K562 (cell line): Measurements from ENCODE around the gene UBE2I. TPM values are rescaled to one million over a fixed set of nuclear protein-coding genes. Genes with fewer than 3 reads are reported as not detected.

Source experiments
- ATF7 ChIP-seq: fragments of 450-650 bp; IDR thresholded peaks from 2 replicates; pipeline ENCODE4 v1.7.1; 2014; ENCODE audit warnings: mild to moderate bottlenecking, moderate library complexity
- BCOR ChIP-seq: fragments of 450-650 bp; IDR thresholded peaks from 2 replicates; pipeline ENCODE4 v1.6.1; 2016
- BHLHE40 ChIP-seq: IDR thresholded peaks from 2 replicates; pipeline ENCODE4 v1.6.1; 2011; ENCODE audit warnings: low read length, improper control_type of control experiment
- CBFA2T3 ChIP-seq: fragments of 450-650 bp; IDR thresholded peaks from 2 replicates; pipeline ENCODE4 v1.6.1; 2017
- CREBBP ChIP-seq: IDR thresholded peaks from one replicate; pipeline ENCODE4 v1.6.1; 2012; ENCODE audit warnings: low read depth, mild to moderate bottlenecking, control low read depth, inconsistent platforms, low read length
- DEAF1 ChIP-seq: fragments of 450-650 bp; formaldehyde crosslinking; IDR thresholded peaks from 2 replicates; pipeline ENCODE4 v1.4.0; 2020; ENCODE audit warnings: mild to moderate bottlenecking, moderate library complexity
- EP300 ChIP-seq: IDR thresholded peaks from 2 replicates; pipeline ENCODE4 v1.6.1; 2012; ENCODE audit warnings: low read length, improper control_type of control experiment
- KLF16 ChIP-seq: IDR thresholded peaks from 2 replicates; pipeline ENCODE4 v1.6.1; 2016; ENCODE audit warnings: antibody characterized with exemption
- MTA3 ChIP-seq: fragments of 450-650 bp; formaldehyde crosslinking; IDR thresholded peaks from 2 replicates; pipeline ENCODE4 v1.6.1; 2017; ENCODE audit warnings: mild to moderate bottlenecking, borderline replicate concordance
- MYC ChIP-seq, 2 experiments: fragments of 250-450 bp in 1 of 2; sonication (Bioruptor Pico) in 1 of 2; IDR thresholded peaks; 2 replicates each; pipeline versions ENCODE4 v1.5.1 to v1.6.1; 2012 to 2021; ENCODE audit warnings: low read depth in 2 of 2, borderline replicate concordance in 1 of 2, improper control_type of control experiment in 1 of 2, low read length in 1 of 2, mild to moderate bottlenecking in 1 of 2, moderate library complexity in 1 of 2
- NFRKB ChIP-seq: fragments of 450-650 bp; IDR thresholded peaks from 2 replicates; pipeline ENCODE4 v1.6.1; 2016; ENCODE audit warnings: low read depth
- PKNOX1 ChIP-seq: fragments of 450-650 bp; IDR thresholded peaks from 2 replicates; pipeline ENCODE4 v1.6.1; 2016
- SMAD4 ChIP-seq: fragments of 250-450 bp; sonication (Bioruptor Pico); conservative IDR thresholded peaks from 2 replicates; pipeline ENCODE4 v1.8.0; 2021; ENCODE audit warnings: inconsistent platforms, mild to moderate bottlenecking, moderate library complexity
- ZNF174 ChIP-seq: fragments of 250-450 bp; sonication (Bioruptor Pico); IDR thresholded peaks from 2 replicates; pipeline ENCODE4 v1.4.0; 2020; ENCODE audit warnings: mild to moderate bottlenecking
- ZNF41 ChIP-seq: fragments of 250-450 bp; sonication (Bioruptor Pico); conservative IDR thresholded peaks from 2 replicates; pipeline ENCODE4 v1.4.0; 2020; ENCODE audit warnings: mild to moderate bottlenecking
- ZNF592 ChIP-seq: fragments of 450-650 bp; IDR thresholded peaks from 2 replicates; pipeline ENCODE4 v1.6.1; 2017; ENCODE audit warnings: antibody characterized with exemption, mild to moderate bottlenecking
- ZNF644 ChIP-seq: fragments of 200-800 bp; sonication (Bioruptor generic); IDR thresholded peaks from 2 replicates; pipeline ENCODE4 v1.6.1; 2016; ENCODE audit warnings: low read depth, missing genetic modification characterization, missing compliant biosample characterization
- ZNF668 ChIP-seq: fragments of 250-450 bp; sonication (Bioruptor Pico); IDR thresholded peaks from 2 replicates; pipeline ENCODE4 v1.8.0; 2022; ENCODE audit warnings: mild to moderate bottlenecking, inconsistent platforms
- polyA plus RNA-seq, 8 experiments: library from polyadenylated mRNA; depleted of rRNA in 4 of 8; stranded (reverse) in 5 of 8; unstranded in 3 of 8; fragments of >200 nt; fragmentation: Nextera tagmentation in 2 of 8; fragmentation: Illumina TruSeq in 1 of 8; extraction: Ambion mirVana in 2 of 8; extraction: Trizol in 1 of 8; gene quantifications; 2 replicates each; pipeline versions ENCODE4 v1.2.1 to v1.2.3, GENCODE V29; 2011 to 2014; ENCODE audit warnings: inconsistent platforms in 1 of 8, missing spikeins in 1 of 8
- total RNA-seq, 7 experiments: library from RNA; depleted of rRNA in 6 of 7; stranded (reverse); fragments of >200 nt in 6 of 7; fragmentation: Illumina TruSeq in 2 of 7; extraction: Trizol in 2 of 7; gene quantifications; 2 replicates each; pipeline versions ENCODE4 v1.2.1 to v1.2.3, GENCODE V29; 2011 to 2021; ENCODE audit warnings: low replicate concordance in 1 of 7

Gene UBE2I
- total and polyA plus RNA-seq, 9 of the 15 experiments (the other 6 are each of a cell fraction or from before 2014, with no cell fraction given): 36.6 to 254 (median 104) TPM

GRCh38 chr16:1297018-1297696 is 12.3 kb upstream of the UBE2I start (continued):
- TF ChIP-seq MTA3 (peak; percentile 85; the same call in 1 of the 2 replicates), NFRKB (peak; percentile 40; the same call in 1 of the 2 replicates), ZNF592 (peak; percentile 64; the same call in 1 of the 2 replicates), BCOR (no peak), ATF7 (peak; percentile 81), ZNF644 (tag) (peak; percentile 41; the same call in 1 of the 2 replicates), PKNOX1 (peak; percentile 78), EP300 (peak; percentile 87), SMAD4 (CRISPR knock-in tag) (peak; percentile 48), DEAF1 (CRISPR knock-in tag) (no peak), ZNF41 (CRISPR knock-in tag) (0 out of 2 replicates have a peak, but pooled peaks have one; percentile 3), ZNF668 (CRISPR knock-in tag) (no peak), BHLHE40 (peak; percentile 77), CBFA2T3 (peak; percentile 60), ZNF174 (CRISPR knock-in tag) (no peak), CREBBP (no peak), MYC (IDR thresholded peaks at IDR 0.05; ENCODE audit: low read depth, low read length) (0 out of 2 replicates have a peak, but pooled peaks have one; percentile 18), MYC (CRISPR knock-in tag; IDR thresholded peaks at IDR 0.05; ENCODE audit: borderline replicate concordance, low read depth) (no peak), KLF16 (no peak)
